ENCODE data around the gene NXPE2.

DNA sequence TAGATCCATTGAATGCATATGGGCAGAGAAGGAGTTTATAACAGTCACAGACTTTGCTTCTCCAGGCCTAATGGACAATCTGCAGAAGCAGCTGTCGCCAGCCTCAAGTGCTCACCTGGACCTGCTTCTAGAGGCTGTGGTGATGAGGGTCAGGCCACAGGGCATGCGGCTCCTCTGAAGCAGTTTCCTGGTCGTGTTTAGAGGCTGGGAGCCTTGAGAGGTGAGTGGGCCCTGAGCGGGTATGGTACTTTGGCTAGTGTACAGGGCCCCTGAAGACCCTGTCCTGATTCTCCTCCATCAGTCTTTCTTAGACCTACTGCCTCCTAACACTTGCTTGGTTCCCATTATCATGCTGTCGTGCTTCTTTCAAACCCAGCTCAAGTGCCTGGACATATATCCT, 41.2 kb downstream of the NXPE2 start:
- TF ChIP-seq, protein P1, sequence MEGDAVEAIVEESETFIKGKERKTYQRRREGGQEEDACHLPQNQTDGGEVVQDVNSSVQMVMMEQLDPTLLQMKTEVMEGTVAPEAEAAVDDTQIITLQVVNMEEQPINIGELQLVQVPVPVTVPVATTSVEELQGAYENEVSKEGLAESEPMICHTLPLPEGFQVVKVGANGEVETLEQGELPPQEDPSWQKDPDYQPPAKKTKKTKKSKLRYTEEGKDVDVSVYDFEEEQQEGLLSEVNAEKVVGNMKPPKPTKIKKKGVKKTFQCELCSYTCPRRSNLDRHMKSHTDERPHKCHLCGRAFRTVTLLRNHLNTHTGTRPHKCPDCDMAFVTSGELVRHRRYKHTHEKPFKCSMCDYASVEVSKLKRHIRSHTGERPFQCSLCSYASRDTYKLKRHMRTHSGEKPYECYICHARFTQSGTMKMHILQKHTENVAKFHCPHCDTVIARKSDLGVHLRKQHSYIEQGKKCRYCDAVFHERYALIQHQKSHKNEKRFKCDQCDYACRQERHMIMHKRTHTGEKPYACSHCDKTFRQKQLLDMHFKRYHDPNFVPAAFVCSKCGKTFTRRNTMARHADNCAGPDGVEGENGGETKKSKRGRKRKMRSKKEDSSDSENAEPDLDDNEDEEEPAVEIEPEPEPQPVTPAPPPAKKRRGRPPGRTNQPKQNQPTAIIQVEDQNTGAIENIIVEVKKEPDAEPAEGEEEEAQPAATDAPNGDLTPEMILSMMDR (IDR thresholded peaks at IDR 0.05) = no peak
- TF ChIP-seq EZH2phosphoT487 (IDR thresholded peaks at IDR 0.05) (no peak), EZH2 (IDR thresholded peaks at IDR 0.05) (no peak)
